Epithelial cell of esophagus (primary cell): Measurements from ENCODE around the gene BAHD1.

Source experiments
- DNase-seq: peaks from one replicate; pipeline ENCODE4 v3.0.0; 2010; ENCODE audit warnings: low read depth
- H3K4me3 ChIP-seq: 2 replicates; pipeline ENCODE4 v1.5.1; 2011; ENCODE audit warnings: mild to moderate bottlenecking, low read length, control low read depth
- CTCF ChIP-seq: IDR thresholded peaks from 2 replicates; pipeline ENCODE4 v1.5.1; 2011; ENCODE audit warnings: low read depth, mild to moderate bottlenecking, low read length, control low read depth, inconsistent platforms; ENCODE audit not compliant: insufficient read depth; ENCODE audit errors: missing control alignments

The BAHD1 gene

GRCh38 chr15:40421246-40422157, 19.3 kb upstream of the BAHD1 start:
- peak; percentile 74 for DNase-seq
- peak; percentile 94 for TF ChIP-seq CTCF
- H3K4me3 ChIP-seq = no peak overlapping the region

- no peak for TF ChIP-seq CTCF
- no peak for DNase-seq
- no peak overlapping the region for H3K4me3 ChIP-seq
Observed at GRCh38 chr15:40424483-40425115, 16.2 kb upstream of the BAHD1 start.

DNA sequence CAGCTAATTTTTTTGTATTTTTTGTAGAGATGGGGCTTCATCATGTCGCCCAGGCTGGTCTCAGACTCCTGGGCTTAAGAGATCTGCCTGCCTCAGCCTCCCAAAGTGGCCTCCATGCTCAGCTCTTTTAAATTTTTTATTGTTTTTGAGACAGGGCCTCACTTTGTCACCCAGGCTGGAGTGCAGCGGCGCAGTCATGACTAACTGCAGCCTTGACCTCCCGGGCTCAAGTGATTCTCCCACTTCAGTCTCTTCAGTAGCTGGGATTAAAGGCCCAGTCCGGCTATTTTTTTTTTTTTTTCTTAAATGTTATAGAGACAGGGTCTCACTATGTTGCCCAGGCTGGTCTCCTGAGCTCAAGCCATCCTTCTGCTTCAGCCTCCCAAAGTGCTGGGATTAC, 15.1 kb upstream of the BAHD1 start:
- H3K4me3 ChIP-seq = no peak overlapping the region
- no peak for DNase-seq
- no peak for TF ChIP-seq CTCF

GRCh38 chr15:40427188-40427587, 13.6 kb upstream of the BAHD1 start:
- TF ChIP-seq CTCF = no peak

GRCh38 chr15:40428185-40428584, 12.6 kb upstream of the BAHD1 start:
- no peak for DNase-seq
- no peak overlapping the region for H3K4me3 ChIP-seq
- no peak for TF ChIP-seq CTCF

More at GRCh38 chr15:40427188-40427587, 13.6 kb upstream of the BAHD1 start:
- no peak for DNase-seq
- no peak overlapping the region for H3K4me3 ChIP-seq

GRCh38 chr15:40429068-40429710, 11.6 kb upstream of the BAHD1 start:
- H3K4me3 ChIP-seq = no peak overlapping the region
- no peak for TF ChIP-seq CTCF
- no peak for DNase-seq
